VCaP (cell line): Measurements from ENCODE around the gene C3orf49.
A peak's percentile ranks its signal among the peaks of the same experiment; 100 is the strongest.

Source experiments
- H3K27ac ChIP-seq: fragments of 450-650 bp; 2 replicates; pipeline ENCODE4 v1.5.1; 2017
- TF ChIP-seq, protein P1 (sequence below): fragments of 450-650 bp; conservative IDR thresholded peaks from 2 replicates; pipeline ENCODE4 v1.5.1; 2017; ENCODE audit warnings: mild to moderate bottlenecking, moderate library complexity

Gene C3orf49, protein sequence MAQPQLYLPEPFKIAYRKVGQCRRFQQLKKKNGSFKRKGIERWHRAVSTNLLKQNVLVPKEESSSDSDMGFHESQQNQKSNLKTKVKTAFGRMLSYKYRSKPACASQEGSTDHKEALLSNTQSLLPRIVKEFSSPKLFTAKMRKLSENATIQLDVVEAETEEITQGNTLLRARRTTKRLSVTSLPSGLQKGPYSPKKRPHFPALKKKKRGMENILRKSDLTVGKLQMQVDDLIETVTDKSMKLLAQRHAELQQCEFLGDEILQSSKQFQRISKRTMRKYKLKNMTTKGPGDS

DNA sequence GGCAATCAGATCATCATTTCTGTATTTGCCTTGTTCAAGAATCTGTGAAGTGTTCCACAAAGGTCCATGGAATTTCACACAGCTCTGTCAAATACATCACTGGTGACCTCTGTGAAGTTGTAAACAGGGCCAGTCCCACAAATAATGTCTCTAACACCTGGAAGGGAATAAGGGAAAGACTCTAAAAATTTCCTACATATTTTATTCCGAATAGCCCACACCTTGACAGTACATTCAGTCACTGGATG, at the start of gene C3orf49:
Gene C3orf49, plus strand, starts transcription at position 149 of the 248 bp plus-strand sequence. CDS start 173 bp downstream, outside the sequence.
- TF ChIP-seq, protein P1, sequence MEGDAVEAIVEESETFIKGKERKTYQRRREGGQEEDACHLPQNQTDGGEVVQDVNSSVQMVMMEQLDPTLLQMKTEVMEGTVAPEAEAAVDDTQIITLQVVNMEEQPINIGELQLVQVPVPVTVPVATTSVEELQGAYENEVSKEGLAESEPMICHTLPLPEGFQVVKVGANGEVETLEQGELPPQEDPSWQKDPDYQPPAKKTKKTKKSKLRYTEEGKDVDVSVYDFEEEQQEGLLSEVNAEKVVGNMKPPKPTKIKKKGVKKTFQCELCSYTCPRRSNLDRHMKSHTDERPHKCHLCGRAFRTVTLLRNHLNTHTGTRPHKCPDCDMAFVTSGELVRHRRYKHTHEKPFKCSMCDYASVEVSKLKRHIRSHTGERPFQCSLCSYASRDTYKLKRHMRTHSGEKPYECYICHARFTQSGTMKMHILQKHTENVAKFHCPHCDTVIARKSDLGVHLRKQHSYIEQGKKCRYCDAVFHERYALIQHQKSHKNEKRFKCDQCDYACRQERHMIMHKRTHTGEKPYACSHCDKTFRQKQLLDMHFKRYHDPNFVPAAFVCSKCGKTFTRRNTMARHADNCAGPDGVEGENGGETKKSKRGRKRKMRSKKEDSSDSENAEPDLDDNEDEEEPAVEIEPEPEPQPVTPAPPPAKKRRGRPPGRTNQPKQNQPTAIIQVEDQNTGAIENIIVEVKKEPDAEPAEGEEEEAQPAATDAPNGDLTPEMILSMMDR: no peak
- H3K27ac ChIP-seq: no peak within 1 kb of the TSS

DNA sequence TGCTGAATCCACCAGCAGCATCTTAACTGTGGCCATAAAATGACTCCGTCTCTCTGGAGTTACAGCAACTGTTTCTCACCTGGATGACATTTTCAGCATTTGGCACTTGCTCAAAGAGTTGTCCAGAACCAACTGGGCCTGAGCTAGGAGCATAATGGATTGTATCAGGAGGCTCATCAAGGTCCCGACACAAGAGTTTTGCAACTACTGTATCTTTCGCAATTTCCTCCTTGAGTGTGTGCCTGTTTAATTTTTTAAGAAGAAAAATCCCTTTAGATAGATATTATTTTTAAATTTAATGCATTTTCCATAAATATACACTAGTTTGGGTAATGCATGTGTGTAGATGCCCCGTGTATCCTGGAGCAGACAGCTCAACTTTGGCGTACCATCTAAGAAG, 44.3 kb upstream of the C3orf49 start:
- H3K27ac ChIP-seq: no peak overlapping the region

DNA sequence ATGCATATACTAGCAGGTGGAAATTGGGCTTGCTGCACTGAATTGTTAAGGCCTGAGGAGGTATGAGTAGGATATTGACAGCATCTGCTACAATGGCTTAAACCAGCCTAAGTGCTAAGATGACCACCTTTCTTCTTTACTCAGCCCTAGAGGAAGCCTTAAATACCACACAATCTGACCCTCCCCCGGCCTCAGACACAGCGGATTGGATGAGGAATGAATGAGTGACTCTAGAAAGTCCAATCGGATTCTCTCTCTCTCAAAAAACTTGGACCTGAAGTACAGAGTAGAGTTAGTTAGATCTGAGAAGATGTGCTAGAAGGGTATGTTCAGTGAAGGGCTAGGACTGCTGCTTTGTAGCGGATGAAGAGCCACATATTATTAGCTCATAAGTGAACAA, 39.9 kb upstream of the C3orf49 start:
- H3K27ac ChIP-seq: no peak overlapping the region
- TF ChIP-seq, protein P1: no peak

More for the DNA sequence above, 44.3 kb upstream of the C3orf49 start:
- TF ChIP-seq, protein P1: no peak

DNA sequence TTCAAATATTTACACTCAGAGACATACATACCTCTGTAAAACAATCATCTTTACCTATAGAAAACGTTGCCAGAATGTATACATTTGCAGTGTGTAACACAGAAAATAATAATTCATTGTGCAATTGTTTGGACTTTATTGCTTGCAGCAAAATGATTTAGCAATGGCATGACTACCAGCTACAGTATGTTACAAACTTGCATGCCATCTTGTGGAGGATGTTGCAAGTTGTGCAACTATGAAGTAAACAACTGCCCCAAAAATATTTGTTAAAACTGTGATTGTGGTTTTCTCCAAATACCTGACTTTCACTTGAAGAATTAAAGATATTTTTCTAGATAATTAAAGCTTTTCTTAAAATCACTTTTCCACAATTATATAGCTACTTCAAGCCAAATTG, 27.1 kb upstream of the C3orf49 start:
- H3K27ac ChIP-seq: no peak overlapping the region
- TF ChIP-seq, protein P1: peak; percentile 73

DNA sequence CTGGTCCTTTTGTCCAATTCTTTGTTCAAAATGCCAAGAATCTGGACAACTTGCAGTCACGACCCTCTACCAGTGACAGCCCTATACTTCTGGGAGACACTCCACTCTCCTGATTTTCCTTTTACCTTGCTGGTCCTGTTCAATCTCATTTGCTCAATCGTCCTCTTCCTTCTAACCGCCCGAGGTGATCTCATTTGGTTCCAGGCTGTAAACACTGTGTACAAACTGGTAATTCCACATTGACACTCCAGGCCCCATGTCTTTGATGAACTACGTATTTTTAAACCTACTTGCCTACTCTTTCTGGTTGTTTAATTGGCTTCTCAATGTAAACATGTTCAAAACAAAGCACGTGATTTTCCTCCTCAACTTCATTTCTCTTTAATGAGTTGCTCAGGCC, 23.7 kb upstream of the C3orf49 start:
- H3K27ac ChIP-seq: no peak overlapping the region
- TF ChIP-seq, protein P1: no peak

DNA sequence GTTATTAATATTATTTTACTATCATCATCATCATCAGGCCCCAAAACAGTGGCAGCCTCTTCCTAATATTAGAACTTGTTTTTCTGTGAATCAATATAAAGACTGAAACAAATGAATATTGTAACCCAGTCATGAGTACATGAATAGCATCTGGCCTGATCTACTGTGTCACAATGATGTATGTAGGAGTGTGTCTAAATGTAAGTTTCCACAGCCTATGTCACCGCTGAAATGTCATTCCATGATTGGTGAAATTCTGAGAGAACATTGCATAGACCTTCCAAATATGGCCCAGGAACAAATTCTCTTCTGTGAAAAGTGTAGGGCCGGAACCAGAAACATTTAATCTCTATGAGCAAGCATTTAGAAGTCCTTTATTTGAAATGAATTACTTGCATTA, 20.6 kb upstream of the C3orf49 start:
- H3K27ac ChIP-seq: no peak overlapping the region
- TF ChIP-seq, protein P1: no peak

DNA sequence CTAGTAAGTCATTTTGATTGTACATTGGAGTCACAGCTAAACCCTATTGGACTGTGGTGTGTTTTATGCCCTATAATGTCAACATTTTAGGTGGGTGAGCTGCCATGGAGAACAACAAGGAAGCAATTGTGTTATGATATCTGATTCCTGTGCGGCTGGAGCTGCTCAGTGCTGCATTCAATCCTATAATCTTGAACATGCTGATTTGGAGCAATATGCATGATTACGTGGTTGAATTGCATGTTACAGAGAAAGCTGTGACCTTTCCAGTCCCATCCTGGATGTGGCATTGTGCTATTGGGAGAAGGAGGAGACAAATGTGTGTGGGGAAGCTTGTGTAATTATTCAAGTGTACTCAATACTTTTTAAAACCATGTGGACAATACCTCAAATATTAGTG, 20.1 kb upstream of the C3orf49 start:
- H3K27ac ChIP-seq: no peak overlapping the region

More for the DNA sequence above, 20.1 kb upstream of the C3orf49 start:
- TF ChIP-seq, protein P1: no peak
